Keratinocyte (primary cell): ENCODE results near the gene NDUFAF5. TPM values are rescaled to one million over a fixed set of nuclear protein-coding genes. Genes with fewer than 3 reads are reported as not detected.

ENCODE experiments used
- DNase-seq: peaks from one replicate; pipeline ENCODE4 v3.0.0-alpha.2; 2011; ENCODE audit warnings: low read depth, missing footprints, low spot score
- FAIRE-seq: peaks from 2 replicates; lab custom pipeline; 2011; peaks lifted over from hg19 to GRCh38; lab: Jason Lieb, UNC
- H2AFZ ChIP-seq: 2 replicates; pipeline ENCODE4 v1.6.0; 2012; ENCODE audit warnings: low read length, control low read depth, inconsistent platforms; ENCODE audit not compliant: control insufficient read depth
- H3K27ac ChIP-seq: 2 replicates; pipeline ENCODE4 v1.5.1; 2011; ENCODE audit warnings: low read length; ENCODE audit not compliant: control insufficient read depth, insufficient read depth
- H3K27me3 ChIP-seq: 3 replicates; pipeline ENCODE4 v1.6.0; 2011; ENCODE audit warnings: low read length; ENCODE audit not compliant: control insufficient read depth, insufficient read depth; ENCODE audit errors: extremely low read depth
- H3K36me3 ChIP-seq, 2 experiments: 2 replicates in 1 of 2; 3 replicates in 1 of 2; pipeline ENCODE4 v1.5.1; 2011; ENCODE audit warnings: low read length in 2 of 2, mild to moderate bottlenecking in 1 of 2; ENCODE audit not compliant: control insufficient read depth in 2 of 2, insufficient read depth in 2 of 2; ENCODE audit errors: extremely low read depth in 1 of 2
- H3K4me1 ChIP-seq: 3 replicates; pipeline ENCODE4 v1.5.1; 2011; ENCODE audit warnings: low read length; ENCODE audit not compliant: control insufficient read depth, insufficient read depth; ENCODE audit errors: extremely low read depth
- H3K4me2 ChIP-seq: 3 replicates; pipeline ENCODE4 v1.6.0; 2011; ENCODE audit warnings: low read depth, low read length; ENCODE audit not compliant: control insufficient read depth, insufficient read depth; ENCODE audit errors: extremely low read depth
- H3K4me3 ChIP-seq, 3 experiments: fragments of 200-600 bp in 1 of 3; sonication (generic) in 1 of 3; 2 replicates in 2 of 3; 3 replicates in 1 of 3; pipeline ENCODE4 v1.5.1; 2011 to 2016; ENCODE audit warnings: low read length in 3 of 3, mild to moderate bottlenecking in 3 of 3, control low read depth in 2 of 3, inconsistent platforms in 1 of 3, low read depth in 1 of 3, mixed read lengths in 1 of 3, mixed run types in 1 of 3, moderate library complexity in 1 of 3; ENCODE audit not compliant: control insufficient read depth in 2 of 3, insufficient read depth in 2 of 3; ENCODE audit errors: extremely low read depth in 1 of 3
- H3K79me2 ChIP-seq: 2 replicates; pipeline ENCODE4 v1.6.0; 2012; ENCODE audit warnings: low read length; ENCODE audit not compliant: control insufficient read depth, insufficient read depth
- H3K9ac ChIP-seq: 3 replicates; pipeline ENCODE4 v1.6.0; 2011; ENCODE audit warnings: low read length; ENCODE audit not compliant: control insufficient read depth, insufficient read depth; ENCODE audit errors: extremely low read depth
- H3K9me1 ChIP-seq: 3 replicates; pipeline ENCODE4 v1.6.0; 2011; ENCODE audit warnings: low read length; ENCODE audit not compliant: control insufficient read depth, insufficient read depth; ENCODE audit errors: extremely low read depth
- H3K9me3 ChIP-seq: 2 replicates; pipeline ENCODE4 v1.5.1; 2012; ENCODE audit warnings: low read depth, low read length; ENCODE audit not compliant: control insufficient read depth
- H4K20me1 ChIP-seq: 3 replicates; pipeline ENCODE4 v1.6.0; 2011; ENCODE audit warnings: low read length; ENCODE audit not compliant: control insufficient read depth, insufficient read depth; ENCODE audit errors: extremely low read depth
- CTCF ChIP-seq, 3 experiments: IDR thresholded peaks in 1 of 3; conservative IDR thresholded peaks in 1 of 3; optimal IDR thresholded peaks in 1 of 3; 2 replicates in 2 of 3; 3 replicates in 1 of 3; pipeline versions ENCODE3 to v1.5.1; 2011; ENCODE audit warnings: low read length in 3 of 3, mild to moderate bottlenecking in 3 of 3, moderate library complexity in 2 of 3, control low read depth in 1 of 3, inconsistent platforms in 1 of 3; ENCODE audit not compliant: insufficient read depth in 2 of 3; ENCODE audit errors: extremely low read depth in 1 of 3
- EZH2 ChIP-seq: IDR thresholded peaks from one replicate; pipeline ENCODE4 v1.6.1; 2012; ENCODE audit warnings: inconsistent platforms, mild to moderate bottlenecking, low read length, moderate library complexity
- dilution Hi-C: fragments of 300-500 bp; cut with MboI; formaldehyde crosslinking; loops from one replicate; pipeline ENCODE4 v1.7.0; 2020; ENCODE audit warnings: low sequenced_read_pairs; ENCODE audit not compliant: extremely low pct_ligation_motif_present
- polyA plus RNA-seq, 5 experiments: library from polyadenylated mRNA; depleted of rRNA in 3 of 5; stranded (reverse) in 3 of 5; stranded (forward) in 1 of 5; unstranded in 1 of 5; fragments of >200 nt; gene quantifications; 1 replicate in 1 of 5; 2 replicates in 3 of 5; 3 replicates in 1 of 5; pipeline versions ENCODE4 v1.2.1 to v1.2.3, GENCODE V29; 2011 to 2012; ENCODE audit warnings: missing spikeins in 2 of 5, low read depth in 1 of 5, low replicate concordance in 1 of 5

The NDUFAF5 gene
- polyA plus RNA-seq, 1 donor (not counting 4 experiments of a cell fraction or from before 2014, with no cell fraction given), result 26.4 TPM

DNA sequence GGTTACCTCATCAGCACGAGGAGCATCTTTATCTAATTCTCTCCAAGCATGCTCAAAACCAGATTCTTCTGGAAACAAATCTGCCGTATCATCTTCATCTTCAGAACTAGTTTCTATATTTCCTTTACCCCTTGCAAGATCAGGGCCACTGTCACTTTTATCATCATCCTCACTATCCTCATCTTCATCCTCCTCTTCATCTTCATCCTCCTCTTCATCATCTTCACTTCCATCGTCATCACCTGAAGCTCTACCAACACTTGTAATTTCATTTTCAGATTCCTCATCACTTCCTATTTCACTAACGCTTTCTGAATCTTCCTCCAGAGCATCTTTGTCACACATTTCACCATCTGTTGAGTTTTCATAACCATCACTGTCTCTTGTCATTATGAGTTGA, 9.0 kb upstream of the NDUFAF5 start:
- DNase-seq (no peak), FAIRE-seq (no peak)
- Histone ChIP-seq H3K4me2 (no peak overlapping the region), H3K27ac (no peak overlapping the region), H3K36me3 (peaks cover 6 to 24% of the 10 kb centered on the region in 2 experiments), H3K9ac (no peak overlapping the region), H3K9me1 (no peaks in the 10 kb centered on the region), H2AFZ (no peak overlapping the region), H3K4me1 (peaks cover 4% of the 10 kb centered on the region), H3K27me3 (no peaks in the 10 kb centered on the region), H3K4me3 (no peak overlapping the region), H4K20me1 (no peaks in the 10 kb centered on the region), H3K9me3 (no peaks in the 10 kb centered on the region), H3K79me2 (peaks cover 24% of the 10 kb centered on the region)
- dilution Hi-C loops, result no loop called here
- TF ChIP-seq CTCF (optimal IDR thresholded peaks at IDR 0.05 in 1 of 3, IDR thresholded peaks at IDR 0.05 in 1 of 3, conservative IDR thresholded peaks at IDR 0.05 in 1 of 3; ENCODE audit: extremely low read depth in 1 of 3, insufficient read depth in 2 of 3, low read length in 3 of 3) (no peak), EZH2 (no peak)

- Histone ChIP-seq H3K4me2 (peak overlapping the region; percentile 63), H3K4me3 (no peak overlapping the region), H4K20me1 (no peaks in the 10 kb centered on the region), H3K27me3 (no peaks in the 10 kb centered on the region), H2AFZ (peak overlapping the region; percentile 7), H3K79me2 (peaks cover 34% of the 10 kb centered on the region), H3K9me1 (no peaks in the 10 kb centered on the region), H3K9ac (no peak overlapping the region), H3K9me3 (no peaks in the 10 kb centered on the region), H3K27ac (peak overlapping the region; percentile 25), H3K36me3 (peaks cover 9 to 25% of the 10 kb centered on the region in 2 experiments), H3K4me1 (peaks cover 4% of the 10 kb centered on the region)
- no peak for DNase-seq
- FAIRE-seq, result peak; percentile 55
- TF ChIP-seq EZH2 (no peak), CTCF (optimal IDR thresholded peaks at IDR 0.05 in 1 of 3, IDR thresholded peaks at IDR 0.05 in 1 of 3, conservative IDR thresholded peaks at IDR 0.05 in 1 of 3; ENCODE audit: extremely low read depth in 1 of 3, insufficient read depth in 2 of 3, low read length in 3 of 3) (no peak)
- dilution Hi-C loops, result no loop called here
Measured at GRCh38 chr20:13777171-13777601, 7.6 kb upstream of the NDUFAF5 start.
